ENCODE data around the gene HNRNPK.

DNA sequence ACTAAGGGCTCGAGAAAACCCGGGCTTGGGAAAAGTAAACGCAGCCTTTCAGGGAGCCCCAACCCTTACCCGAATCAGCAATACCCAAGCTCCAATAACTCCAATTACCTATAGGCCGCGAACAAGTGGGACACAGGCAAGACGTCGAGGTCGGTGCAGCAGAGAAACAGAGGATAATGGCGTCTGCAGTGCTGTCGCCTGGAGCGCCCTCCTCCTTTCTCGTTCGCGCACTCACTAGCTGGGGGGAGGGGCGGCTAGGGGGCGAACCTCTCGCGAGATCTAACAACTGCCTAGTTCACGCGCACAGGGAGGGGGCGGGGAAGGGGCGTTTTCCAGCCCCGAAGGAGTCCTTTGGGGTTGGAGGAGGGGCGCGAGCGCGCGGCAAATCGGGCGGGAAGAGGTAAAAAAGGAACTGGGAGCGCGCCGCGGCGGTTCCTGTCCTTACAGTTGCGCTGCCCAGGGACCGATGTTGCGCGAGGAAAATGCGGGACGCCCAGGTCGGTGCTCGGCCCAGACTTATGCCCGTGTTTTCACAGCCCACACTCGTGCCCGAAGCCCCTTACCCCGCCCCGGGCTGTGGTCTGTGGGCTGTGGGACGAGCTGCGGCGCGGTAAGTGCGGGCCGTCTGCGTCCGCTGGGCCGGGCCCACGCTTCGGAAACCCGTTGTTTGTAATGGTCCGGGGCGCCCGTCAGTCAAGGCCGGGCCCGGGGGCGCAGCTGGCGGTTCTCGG is 545 bp upstream of the HNRNPK start, which contains the start of gene RMI1:
- TF ChIP-seq MAX (IDR thresholded peaks at IDR 0.05), result peak; percentile 89
- peak; percentile 45; the same call in 1 of the 2 replicates for TF ChIP-seq EGR1 (IDR thresholded peaks at IDR 0.05)
